H1 (cell line): ENCODE data around the gene DENND1A. TPM values are rescaled to one million over a fixed set of nuclear protein-coding genes. Genes with fewer than 3 reads are reported as not detected.

ENCODE experiments used
- CTCF ChIA-PET: fragments of 300-600 bp; sonication (Branson Sonifier 250); formaldehyde crosslinking; loops from one replicate; lab custom pipeline; 2021; ENCODE audit not compliant: partially characterized antibody; lab: Charles Lee
- POLR2A ChIA-PET: fragments of 300-600 bp; sonication (Branson Sonifier 250); formaldehyde crosslinking; loops from one replicate; lab custom pipeline; 2021; ENCODE audit warnings: inconsistent platforms; ENCODE audit not compliant: partially characterized antibody; lab: Charles Lee
- DNase-seq, 2 experiments: peaks; one replicate each; pipeline versions ENCODE4 v3.0.0 to v3.0.0-alpha.2; 2010 to 2022; ENCODE audit warnings: low spot score in 2 of 2, low read depth in 1 of 2, mixed read lengths in 1 of 2
- FAIRE-seq: peaks from 2 replicates; lab custom pipeline; 2011; peaks lifted over from hg19 to GRCh38; lab: Jason Lieb, UNC
- H2AFZ ChIP-seq: 2 replicates; pipeline ENCODE4 v1.8.1; 2012; ENCODE audit warnings: low read length, inconsistent platforms
- H2AK5ac ChIP-seq: 2 replicates; pipeline ENCODE4 v1.6.1; 2013; ENCODE audit warnings: low read depth, low read length
- H2BK120ac ChIP-seq: replicated peaks from 2 replicates; pipeline ENCODE3; 2013; ENCODE audit warnings: low read depth, low read length, inconsistent platforms
- H2BK12ac ChIP-seq: 2 replicates; pipeline ENCODE4 v1.6.1; 2013; ENCODE audit warnings: low read depth, low read length
- H2BK15ac ChIP-seq: 2 replicates; pipeline ENCODE4 v1.6.1; 2013; ENCODE audit warnings: low read length
- H2BK20ac ChIP-seq: 2 replicates; pipeline ENCODE4 v1.6.1; 2013; ENCODE audit warnings: low read length
- H2BK5ac ChIP-seq: 2 replicates; pipeline ENCODE4 v1.6.1; 2013; ENCODE audit warnings: low read depth, low read length
- H3K14ac ChIP-seq: 2 replicates; pipeline ENCODE4 v1.6.1; 2013; ENCODE audit warnings: inconsistent platforms; ENCODE audit not compliant: insufficient read length
- H3K18ac ChIP-seq: 2 replicates; pipeline ENCODE4 v1.6.1; 2013; ENCODE audit warnings: low read length; ENCODE audit errors: extremely low read depth
- H3K23ac ChIP-seq: 2 replicates; pipeline ENCODE4 v1.6.1; 2013; ENCODE audit warnings: inconsistent platforms; ENCODE audit not compliant: insufficient read length
- H3K23me2 ChIP-seq: 2 replicates; pipeline ENCODE4 v1.6.1; 2013; ENCODE audit warnings: low read depth, low read length
- H3K27ac ChIP-seq: 2 replicates; pipeline ENCODE4 v1.6.1; 2011; ENCODE audit warnings: low read depth, low read length, inconsistent platforms
- H3K27me3 ChIP-seq, 4 experiments: replicated peaks in 1 of 4; 1 replicate in 1 of 4; 2 replicates in 3 of 4; pipeline versions ENCODE4 v1.6.1 to v1.8.1; 2011 to 2013; ENCODE audit warnings: low read length in 3 of 4, mild to moderate bottlenecking in 3 of 4, inconsistent platforms in 2 of 4, mixed read lengths in 2 of 4, moderate library complexity in 1 of 4; ENCODE audit not compliant: control insufficient read depth in 3 of 4, insufficient read depth in 3 of 4; ENCODE audit errors: extremely low read depth in 1 of 4
- H3K36me3 ChIP-seq, 4 experiments: 2 replicates each; pipeline versions ENCODE4 v1.6.1 to v1.8.1; 2011 to 2013; ENCODE audit warnings: mild to moderate bottlenecking in 4 of 4, low read length in 3 of 4, moderate library complexity in 2 of 4, control low read depth in 1 of 4, inconsistent platforms in 1 of 4; ENCODE audit not compliant: insufficient read depth in 4 of 4, control insufficient read depth in 2 of 4
- H3K4ac ChIP-seq: replicated peaks from 2 replicates; pipeline ENCODE3; 2013; ENCODE audit warnings: low read length, low read depth, mixed read lengths, inconsistent platforms; ENCODE audit not compliant: insufficient read length
- H3K4me1 ChIP-seq, 4 experiments: replicated peaks in 1 of 4; 1 replicate in 1 of 4; 2 replicates in 3 of 4; pipeline versions ENCODE4 v1.6.1 to v1.8.1; 2011 to 2013; ENCODE audit warnings: low read length in 3 of 4, inconsistent platforms in 2 of 4, mixed read lengths in 1 of 4; ENCODE audit not compliant: insufficient read depth in 4 of 4, control insufficient read depth in 3 of 4
- H3K4me2 ChIP-seq, 2 experiments: 2 replicates each; pipeline versions ENCODE4 v1.6.1 to v1.8.1; 2011 to 2013; ENCODE audit warnings: low read depth in 2 of 2, low read length in 2 of 2, control low read depth in 1 of 2, inconsistent platforms in 1 of 2, mild to moderate bottlenecking in 1 of 2; ENCODE audit not compliant: insufficient read depth in 1 of 2
- H3K4me3 ChIP-seq, 4 experiments: fragments of 200-600, 300-600 bp in 1 of 4; sonication (generic), shearing (Covaris generic), sonication (Bioruptor Twin) in 1 of 4; 2 replicates each; pipeline versions ENCODE4 v1.5.1 to v1.8.1; 2011 to 2016; ENCODE audit warnings: low read length in 4 of 4, low read depth in 3 of 4, control low read depth in 2 of 4, inconsistent platforms in 2 of 4, mild to moderate bottlenecking in 2 of 4, mixed read lengths in 1 of 4, moderate library complexity in 1 of 4; ENCODE audit not compliant: insufficient read depth in 2 of 4; ENCODE audit errors: extremely low read depth in 1 of 4
- H3K56ac ChIP-seq: replicated peaks from 2 replicates; pipeline ENCODE3; 2013; ENCODE audit warnings: low read depth, mild to moderate bottlenecking, mixed read lengths, low read length, inconsistent platforms; ENCODE audit not compliant: insufficient read length
- H3K79me1 ChIP-seq: 2 replicates; pipeline ENCODE4 v1.6.1; 2013; ENCODE audit warnings: low read depth, low read length, control low read depth
- H3K79me2 ChIP-seq, 2 experiments: 2 replicates each; pipeline versions ENCODE4 v1.6.1 to v1.8.1; 2012 to 2013; ENCODE audit warnings: low read length in 2 of 2, mild to moderate bottlenecking in 2 of 2, inconsistent platforms in 1 of 2; ENCODE audit not compliant: insufficient read depth in 2 of 2, control insufficient read depth in 1 of 2
- H3K9ac ChIP-seq, 4 experiments: replicated peaks in 1 of 4; 1 replicate in 1 of 4; 2 replicates in 3 of 4; pipeline versions ENCODE4 v1.6.1 to v1.8.1; 2011 to 2013; ENCODE audit warnings: low read depth in 3 of 4, low read length in 3 of 4, control low read depth in 2 of 4, mild to moderate bottlenecking in 2 of 4, moderate library complexity in 2 of 4, inconsistent platforms in 1 of 4; ENCODE audit errors: extremely low read depth in 1 of 4
- H3K9me3 ChIP-seq, 2 experiments: 2 replicates each; pipeline versions ENCODE4 v1.6.1 to v1.8.1; 2012 to 2013; ENCODE audit warnings: mild to moderate bottlenecking in 2 of 2, moderate library complexity in 2 of 2, control low read depth in 1 of 2, inconsistent platforms in 1 of 2, low read depth in 1 of 2, low read length in 1 of 2, mixed read lengths in 1 of 2; ENCODE audit not compliant: insufficient read depth in 2 of 2
- H4K20me1 ChIP-seq, 2 experiments: replicated peaks in 1 of 2; 2 replicates each; pipeline versions ENCODE3 to v1.8.1; 2011 to 2013; ENCODE audit warnings: inconsistent platforms in 2 of 2, low read length in 2 of 2, mild to moderate bottlenecking in 1 of 2; ENCODE audit not compliant: insufficient read depth in 2 of 2, control insufficient read depth in 1 of 2
- H4K5ac ChIP-seq: 2 replicates; pipeline ENCODE4 v1.6.1; 2013; ENCODE audit warnings: low read length, low read depth, mixed read lengths, inconsistent platforms; ENCODE audit not compliant: insufficient read length
- H4K8ac ChIP-seq: 2 replicates; pipeline ENCODE4 v1.8.0; 2013; ENCODE audit warnings: mild to moderate bottlenecking, moderate library complexity, low read length, inconsistent platforms; ENCODE audit not compliant: insufficient read depth; ENCODE audit errors: extremely low read depth
- H4K91ac ChIP-seq: replicated peaks from 2 replicates; pipeline ENCODE3; 2013; ENCODE audit warnings: low read length, mixed read lengths, inconsistent platforms; ENCODE audit not compliant: insufficient read length
- EZH2 ChIP-seq: fragments of 200-600 bp; sonication (generic); IDR thresholded peaks from 2 replicates; pipeline ENCODE4 v1.7.1; 2012; ENCODE audit warnings: low read depth, mild to moderate bottlenecking, moderate library complexity, low read length, inconsistent platforms; ENCODE audit not compliant: severe bottlenecking
- POLR2A ChIP-seq, 2 experiments: IDR thresholded peaks; 1 replicate in 1 of 2; 2 replicates in 1 of 2; pipeline ENCODE4 v1.6.1; 2011; ENCODE audit warnings: low read depth in 2 of 2, low read length in 2 of 2, mild to moderate bottlenecking in 2 of 2; ENCODE audit errors: control extremely low read depth in 1 of 2
- WGBS, 2 experiments: shearing (Covaris generic) in 1 of 2; methylation state at CpG; one replicate each; pipeline versions ENCODE4 v1.1.6 to v1.1.7; 2013 to 2015; ENCODE audit warnings: low lambda C conversion rate in 2 of 2, mixed read lengths in 2 of 2, inconsistent platforms in 1 of 2, low coverage in 1 of 2, missing lambda C conversion rate in 1 of 2; ENCODE audit not compliant: insufficient replicate concordance in 2 of 2, insufficient coverage in 1 of 2, insufficient read length in 1 of 2; ENCODE audit errors: extremely low coverage in 1 of 2, missing lambda C conversion rate in 1 of 2; 5-methylcytosine and 5-hydroxymethylcytosine counted together
- polyA plus RNA-seq, 7 experiments: library from polyadenylated mRNA; depleted of rRNA in 3 of 7; stranded (reverse) in 5 of 7; unstranded in 2 of 7; fragments of >200 nt in 5 of 7; fragments of 200-250 nt in 2 of 7; gene quantifications; 1 replicate in 5 of 7; 2 replicates in 1 of 7; 4 replicates in 1 of 7; pipeline versions ENCODE4 v1.2.1 to v1.2.3, GENCODE V29; 2011 to 2013; ENCODE audit warnings: missing spikeins in 2 of 7, mixed read lengths in 2 of 7
- total RNA-seq: library from RNA; stranded (reverse); fragmentation: NEBNext Ultra II Directional; extraction: Animal tissue kit (Norgen Biotek cat#: 25700); gene quantifications from 2 replicates; pipeline ENCODE4 v1.2.1, GENCODE V29; 2021

DENND1A gene
- total and polyA plus RNA-seq, 2 of the 8 experiments (the other 6 are each of a cell fraction or from before 2014, with no cell fraction given): 24.1 to 26.4 TPM

DNA sequence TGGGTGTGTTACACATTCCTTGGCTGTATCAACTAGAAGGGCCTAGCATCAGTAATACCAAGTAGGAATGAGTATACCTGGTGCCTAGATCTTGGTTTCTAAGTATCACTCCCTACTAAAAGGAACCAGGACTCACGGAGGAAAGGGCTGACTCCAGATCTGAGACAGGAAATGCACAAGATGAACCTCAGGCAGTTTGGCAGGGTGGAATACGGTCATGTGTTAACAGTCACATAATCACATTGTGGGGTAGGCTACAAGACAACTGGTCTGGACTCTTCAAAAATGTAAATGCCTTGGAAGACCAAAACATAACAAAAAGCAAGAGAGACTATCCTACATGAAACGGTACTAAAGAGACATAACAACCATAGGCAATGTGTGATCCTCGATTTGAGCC, 415.2 kb downstream of the DENND1A start:
- Histone ChIP-seq H3K23me2 (no peaks in the 10 kb centered on the region), H4K20me1 (peaks cover 0 to 1% of the 10 kb centered on the region in 2 experiments), H2AK5ac (peak overlapping the region; percentile 75; the same call in 1 of the 2 replicates), H3K27me3 (no peaks in the 10 kb centered on the region), H4K8ac (no peak overlapping the region), H3K23ac (no peak overlapping the region), H2AFZ (no peak overlapping the region), H3K9me3 (no peaks in the 10 kb centered on the region), H2BK12ac (no peak overlapping the region), H3K36me3 (no peaks in the 10 kb centered on the region), H3K4me1 (no peaks in the 10 kb centered on the region; a peak in 1 of 7 replicates), H3K79me2 (no peaks in the 10 kb centered on the region), H2BK120ac (no peak overlapping the region), H3K4me3 (no peak overlapping the region), H4K5ac (no peak overlapping the region), H2BK5ac (no peak overlapping the region), H3K4ac (no peak overlapping the region), H3K18ac (no peak overlapping the region), H3K56ac (no peak overlapping the region), H3K9ac (no peak overlapping the region), H4K91ac (no peak overlapping the region), H3K27ac (no peak overlapping the region), H3K4me2 (no peak overlapping the region), H2BK20ac (no peak overlapping the region; the same call in 1 of the 2 replicates), H3K14ac (no peak overlapping the region), H2BK15ac (no peak overlapping the region), H3K79me1 (no peaks in the 10 kb centered on the region)
- ChIA-PET CTCF (no interaction called here), POLR2A (no interaction called here)
- WGBS, 2 experiments: 90% methylated on average over 4 of the region's 4 CpGs; no CpG with 5 or more reads in 1 of the 2 experiments
- no peak for DNase-seq
- FAIRE-seq: no peak
- TF ChIP-seq EZH2 (no peak), POLR2A (IDR thresholded peaks at IDR 0.05; ENCODE audit: control extremely low read depth in 1 of 2, low read depth in 2 of 2, low read length in 2 of 2) (no peak)
